Spinal cord (tissue), 10 donors: ENCODE data around the gene POU2AF3. TPM values are rescaled to one million over a fixed set of nuclear protein-coding genes. Genes with fewer than 3 reads are reported as not detected.

Experiments used
- DNase-seq, 6 donors: peaks; one replicate each; pipeline versions ENCODE4 v3.0.0 to v3.0.0-alpha.2; 2013 to 2015; ENCODE audit warnings: low spot score in 6 of 6, low read depth in 4 of 6
- H3K27ac ChIP-seq: one replicate; pipeline ENCODE4 v1.5.1; 2013; ENCODE audit warnings: low read depth, low read length, control low read depth
- H3K27me3 ChIP-seq: one replicate; pipeline ENCODE4 v1.6.1; 2013; ENCODE audit warnings: low read length; ENCODE audit not compliant: control insufficient read depth, insufficient read depth
- H3K36me3 ChIP-seq: one replicate; pipeline ENCODE4 v1.6.1; 2013; ENCODE audit warnings: low read length; ENCODE audit not compliant: control insufficient read depth, insufficient read depth
- H3K4me1 ChIP-seq: one replicate; pipeline ENCODE4 v1.6.1; 2013; ENCODE audit warnings: low read length; ENCODE audit not compliant: control insufficient read depth, insufficient read depth
- H3K4me3 ChIP-seq: one replicate; pipeline ENCODE4 v1.5.1; 2013; ENCODE audit warnings: low read depth, low read length, control low read depth
- H3K9me3 ChIP-seq: one replicate; pipeline ENCODE4 v1.6.1; 2013; ENCODE audit warnings: low read length; ENCODE audit not compliant: control insufficient read depth, insufficient read depth
- whole genome bisulfite sequencing: methylation state at CpG from one replicate; pipeline ENCODE4 v1.1.5; 2013; ENCODE audit warnings: missing lambda C conversion rate; ENCODE audit not compliant: insufficient coverage; 5-methylcytosine and 5-hydroxymethylcytosine counted together
- polyA plus RNA-seq, 2 donors: library from polyadenylated mRNA; unstranded; fragments of 120-200 nt; gene quantifications; one replicate each; pipeline ENCODE4 v1.2.1, GENCODE V29; 2013; ENCODE audit not compliant: insufficient read length in 2 of 2
- small RNA-seq: library from RNA; depleted of rRNA; stranded (forward); fragments of <200 nt; gene quantifications from one replicate; pipeline ENCODE3, GENCODE V24; 2014; ENCODE audit warnings: low replicate concordance
- total RNA-seq, 2 donors: library from RNA; depleted of rRNA in 1 of 2; stranded (reverse); fragments of 120-200 nt in 1 of 2; fragments of >200 nt in 1 of 2; gene quantifications; one replicate each; pipeline versions ENCODE4 v1.2.3 to v1.2.4, GENCODE V29; 2013 to 2014
- donor health status: healthy.

POU2AF3 gene
- total and polyA plus RNA-seq, 4 donors = 0.20 to 3.5 (median 2.6) TPM

DNA sequence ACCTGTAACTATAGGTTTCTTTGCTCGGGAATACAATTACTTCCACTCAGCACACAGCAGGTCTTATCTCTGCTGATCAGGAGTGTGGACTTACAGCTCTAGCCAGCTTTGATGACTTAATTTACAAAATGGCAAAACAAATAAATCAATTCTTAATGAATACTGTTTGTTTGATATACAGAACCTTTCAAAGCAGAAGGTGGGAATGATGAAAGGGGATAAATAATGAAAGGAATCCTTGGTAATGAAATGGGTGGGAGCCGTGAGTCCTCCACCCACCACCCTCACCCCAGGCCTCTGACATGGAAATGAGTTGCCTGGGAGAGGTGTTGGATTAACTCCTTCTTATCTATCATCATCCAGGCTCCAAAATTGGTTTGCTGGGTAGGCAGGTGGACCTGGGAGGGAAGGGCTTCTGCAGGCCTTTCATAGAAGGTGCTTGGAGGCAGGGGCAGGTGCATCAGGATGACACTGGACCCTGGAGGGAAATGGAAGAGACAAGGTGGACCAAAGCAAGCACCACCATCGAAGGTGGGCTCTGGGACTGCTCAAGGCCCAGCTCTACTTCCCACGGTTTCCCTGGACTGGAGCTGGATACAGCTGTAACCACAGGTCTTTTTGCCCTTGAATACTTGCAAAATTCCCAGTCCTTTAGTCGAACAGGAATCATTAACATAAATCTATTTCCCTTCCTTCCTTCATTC is 57.8 kb downstream of the POU2AF3 start:
- Histone ChIP-seq H3K9me3 (no peaks in the 10 kb centered on the region), H3K27me3 (no peaks in the 10 kb centered on the region), H3K36me3 (no peaks in the 10 kb centered on the region), H3K4me3 (no peak overlapping the region), H3K4me1 (no peaks in the 10 kb centered on the region), H3K27ac (no peak overlapping the region)
- 80% methylated on average over 3 of the region's 5 CpGs for WGBS
- DNase-seq = no peak

GRCh38 chr11:111356660-111357048 is 58.3 kb downstream of the POU2AF3 start:
- no peaks in the 10 kb centered on the region for H3K36me3 ChIP-seq
- no peak overlapping the region for H3K4me3 ChIP-seq
- no peaks in the 10 kb centered on the region for H3K4me1 ChIP-seq
- H3K9me3 ChIP-seq = no peaks in the 10 kb centered on the region
- H3K27me3 ChIP-seq = no peaks in the 10 kb centered on the region
- no peak for DNase-seq
- no CpG with 5 or more reads among the region's 3 CpGs for WGBS
- H3K27ac ChIP-seq = no peak overlapping the region

GRCh38 chr11:111357150-111358037 is 59.0 kb downstream of the POU2AF3 start:
- Histone ChIP-seq H3K36me3 (no peaks in the 10 kb centered on the region), H3K4me1 (no peaks in the 10 kb centered on the region), H3K27me3 (no peaks in the 10 kb centered on the region), H3K9me3 (no peaks in the 10 kb centered on the region), H3K4me3 (no peak overlapping the region), H3K27ac (no peak overlapping the region)
- 78% methylated on average over 15 of the region's 18 CpGs for WGBS
- no peak for DNase-seq

Small RNA genes lying within 50 kb of the gene (small RNA-seq; reads per million reads assigned to genes)
- not detected for gene MIR4491

Other genes starting within 250 kb of the POU2AF3 start
- not detected for gene POU2AF2, start 52.8 kb upstream of the POU2AF3 start, total RNA-seq
- not detected for gene POU2AF2, start 52.8 kb upstream of the POU2AF3 start, polyA plus RNA-seq
- 1 to 10 TPM in 1 of 2 donors, under 1 TPM in 1; 0.40 to 4.5 TPM for gene POU2AF1, start 80.7 kb downstream of the POU2AF3 start, total RNA-seq
- gene POU2AF1, start 80.7 kb downstream of the POU2AF3 start, polyA plus RNA-seq = under 1 TPM; 0.27 to 0.63 TPM
- gene BTG4, start 213.8 kb downstream of the POU2AF3 start, total RNA-seq = under 1 TPM in 1 of 2 donors, not detected in 1; 0.39 TPM
- gene BTG4, start 213.8 kb downstream of the POU2AF3 start, polyA plus RNA-seq = not detected
- 10 to 100 TPM in 1 of 2 donors, 1 to 10 TPM in 1; 3.4 to 29.5 TPM for gene HOATZ, start 216.2 kb downstream of the POU2AF3 start, total RNA-seq
- 1 to 10 TPM; 6.5 to 7.6 TPM for gene HOATZ, start 216.2 kb downstream of the POU2AF3 start, polyA plus RNA-seq
- 10 to 100 TPM; 13.5 to 16.4 TPM for gene LAYN, start 242.2 kb downstream of the POU2AF3 start, total RNA-seq
- gene LAYN, start 242.2 kb downstream of the POU2AF3 start, polyA plus RNA-seq = 10 to 100 TPM; 11.0 to 11.8 TPM